HG02884 (cell line): ENCODE data around the gene PIEZO1.
"Not testable (repeated sequence)": the region's sequence is repeated elsewhere in the genome, so short reads cannot be mapped to it uniquely, and the experiment has no call there.

Experiments used
- ATAC-seq: cut with Tn5 transposase; IDR thresholded peaks from one replicate; pipeline ENCODE4 v1.9.1; 2021; ENCODE audit warnings: mild to moderate bottlenecking, moderate library complexity; ENCODE audit not compliant: unreplicated experiment

Gene PIEZO1

GRCh38 chr16:88805887-88806393 is 20.9 kb upstream of the PIEZO1 start:
- ATAC-seq, result no peak

- no peak for ATAC-seq
These were observed 20.3 kb upstream of the PIEZO1 start for GRCh38 chr16:88805340-88805715.

- no peak for ATAC-seq
These were observed 19.7 kb upstream of the PIEZO1 start for GRCh38 chr16:88804552-88805339.

- ATAC-seq, result no peak
These were observed 19.1 kb upstream of the PIEZO1 start for GRCh38 chr16:88804173-88804551.

GRCh38 chr16:88803264-88803987 is 18.4 kb upstream of the PIEZO1 start, which contains the start of gene CDT1:
Gene CDT1 (plus strand): TSS chr16:88803789. CDS start chr16:88803832, 43 bp downstream.
- no peak for ATAC-seq

GRCh38 chr16:88800277-88800592 is 15.2 kb upstream of the PIEZO1 start:
- no peak for ATAC-seq

- no peak for ATAC-seq
These were observed 14.7 kb upstream of the PIEZO1 start for GRCh38 chr16:88799569-88800276.

GRCh38 chr16:88798772-88799455 is 13.9 kb upstream of the PIEZO1 start:
- no peak for ATAC-seq

- no peak for ATAC-seq
These were observed 13.1 kb upstream of the PIEZO1 start for GRCh38 chr16:88798073-88798472.

GRCh38 chr16:88796278-88796677 is 11.3 kb upstream of the PIEZO1 start:
- ATAC-seq, result no peak

- ATAC-seq, result no peak
These were observed 8.4 kb upstream of the PIEZO1 start for GRCh38 chr16:88793251-88793954.

GRCh38 chr16:88792668-88793250 is 7.7 kb upstream of the PIEZO1 start:
- ATAC-seq, result no peak

GRCh38 chr16:88792078-88792550 is 7.1 kb upstream of the PIEZO1 start:
- no peak for ATAC-seq

GRCh38 chr16:88790312-88791211 is 5.5 kb upstream of the PIEZO1 start:
- no peak for ATAC-seq

GRCh38 chr16:88789594-88789993 is 4.6 kb upstream of the PIEZO1 start:
- ATAC-seq, result no peak

GRCh38 chr16:88788749-88789148 is 3.7 kb upstream of the PIEZO1 start:
- ATAC-seq, result not testable (repeated sequence)

- no peak for ATAC-seq
These were observed 2.7 kb upstream of the PIEZO1 start for GRCh38 chr16:88787579-88788314.

- ATAC-seq, result no peak
These were observed 239 bp downstream of the PIEZO1 start for GRCh38 chr16:88784856-88785105.
